B cell (primary cell): Measurements from ENCODE around the gene NOC4L. TPM values are rescaled to one million over a fixed set of nuclear protein-coding genes. Genes with fewer than 3 reads are reported as not detected.

ENCODE experiments used
- ATAC-seq: fragments of 200-7000 bp; cut with Tn5 transposase; one replicate; pipeline ENCODE4 v1.10.0; 2021; ENCODE audit warnings: low read depth, mild to moderate bottlenecking, moderate number of reproducible peaks, moderate library complexity
- CTCF ChIA-PET: fragments of 350-600 bp; sonication (Branson Sonifier 250); formaldehyde crosslinking; loops from one replicate; lab custom pipeline; 2021; ENCODE audit warnings: antibody characterized with exemption, inconsistent platforms; lab: Charles Lee
- POLR2A ChIA-PET: fragments of 350-600 bp; sonication (Branson Sonifier 250); formaldehyde crosslinking; loops from one replicate; lab custom pipeline; 2021; ENCODE audit warnings: antibody characterized with exemption; lab: Charles Lee
- DNase-seq: peaks from one replicate; pipeline ENCODE4 v3.0.0; 2013
- H2AFZ ChIP-seq: 2 replicates; pipeline ENCODE4 v1.6.1; 2012; ENCODE audit warnings: mild to moderate bottlenecking, low read depth, low read length; ENCODE audit not compliant: insufficient read depth, poor library complexity, severe bottlenecking
- H3K27ac ChIP-seq, 2 donors: 1 replicate in 1 of 2; 2 replicates in 1 of 2; pipeline ENCODE4 v1.5.1; 2012 to 2013; ENCODE audit warnings: low read length in 2 of 2, mild to moderate bottlenecking in 2 of 2, moderate library complexity in 1 of 2
- H3K27me3 ChIP-seq, 4 experiments: fragments of 200-600 bp in 1 of 4; sonication (generic) in 1 of 4; replicated peaks in 1 of 4; 1 replicate in 2 of 4; 2 replicates in 2 of 4; pipeline versions ENCODE4 v1.6.1 to v1.7.0; 2013 to 2016; ENCODE audit warnings: low read length in 3 of 4, mild to moderate bottlenecking in 2 of 4, mixed read lengths in 1 of 4, moderate library complexity in 1 of 4; ENCODE audit not compliant: insufficient read depth in 4 of 4, control insufficient read depth in 3 of 4; ENCODE audit errors: control extremely low read depth in 1 of 4
- H3K36me3 ChIP-seq, 2 experiments: replicated peaks in 1 of 2; 1 replicate in 1 of 2; 2 replicates in 1 of 2; pipeline versions ENCODE4 v1.6.1 to v1.7.1; 2013; ENCODE audit warnings: low read length in 1 of 2; ENCODE audit not compliant: insufficient read depth in 2 of 2, control insufficient read depth in 1 of 2; ENCODE audit errors: control extremely low read depth in 1 of 2, extremely low read depth in 1 of 2
- H3K4me1 ChIP-seq, 2 donors: fragments of 200-600 bp in 1 of 2; sonication (generic) in 1 of 2; 1 replicate in 1 of 2; 2 replicates in 1 of 2; pipeline versions ENCODE4 v1.5.1 to v1.6.1; 2013 to 2017; ENCODE audit warnings: low read length in 2 of 2; ENCODE audit not compliant: control insufficient read depth in 2 of 2, insufficient read depth in 2 of 2
- H3K4me2 ChIP-seq: replicated peaks from 2 replicates; pipeline ENCODE3; 2012; ENCODE audit warnings: mild to moderate bottlenecking, low read depth, low read length; ENCODE audit not compliant: poor library complexity, severe bottlenecking
- H3K4me3 ChIP-seq, 5 experiments: fragments of 200-600 bp in 1 of 5; sonication (generic) in 1 of 5; 1 replicate in 3 of 5; 2 replicates in 2 of 5; pipeline versions ENCODE4 v1.5.1 to v1.7.0; 2011 to 2016; ENCODE audit warnings: low read length in 4 of 5, mild to moderate bottlenecking in 4 of 5, low read depth in 2 of 5, control low read depth in 1 of 5, moderate library complexity in 1 of 5; ENCODE audit not compliant: insufficient read depth in 1 of 5; ENCODE audit errors: control extremely low read depth in 1 of 5, extremely low read depth in 1 of 5
- H3K79me2 ChIP-seq: fragments of 200-600 bp; sonication (generic); one replicate; pipeline ENCODE4 v1.6.0; 2016; ENCODE audit warnings: low read length; ENCODE audit not compliant: control insufficient read depth, insufficient read depth
- H3K9ac ChIP-seq: fragments of 200-600 bp; sonication (generic); 2 replicates; pipeline ENCODE4 v1.6.1; 2017; ENCODE audit warnings: mild to moderate bottlenecking, low read length, moderate library complexity
- H3K9me3 ChIP-seq, 3 donors: one replicate each; pipeline versions ENCODE4 v1.6.1 to v1.7.1; 2013; ENCODE audit warnings: low read length in 2 of 3; ENCODE audit not compliant: control insufficient read depth in 2 of 3, insufficient read depth in 1 of 3; ENCODE audit errors: control extremely low read depth in 1 of 3
- H4K20me1 ChIP-seq: 2 replicates; pipeline ENCODE4 v1.6.0; 2012; ENCODE audit warnings: mild to moderate bottlenecking, low read length; ENCODE audit not compliant: insufficient read depth, control insufficient read depth, poor library complexity, severe bottlenecking
- H3K27ac Mint-ChIP-seq: one replicate; pipeline ENCODE4 v1.8.0; 2021; ENCODE audit warnings: mixed read lengths
- H3K27me3 Mint-ChIP-seq: one replicate; pipeline ENCODE4 v1.8.0; 2021; ENCODE audit warnings: mixed read lengths
- H3K4me1 Mint-ChIP-seq: one replicate; pipeline ENCODE4 v1.8.0; 2021; ENCODE audit warnings: mixed read lengths
- H3K4me3 Mint-ChIP-seq: one replicate; pipeline ENCODE4 v1.8.0; 2021; ENCODE audit warnings: mixed read lengths
- H3K9me3 Mint-ChIP-seq: one replicate; pipeline ENCODE4 v1.8.0; 2022; ENCODE audit warnings: mixed read lengths; ENCODE audit not compliant: insufficient read depth
- EZH2 ChIP-seq: IDR thresholded peaks from 2 replicates; pipeline ENCODE4 v1.6.1; 2012; ENCODE audit warnings: borderline replicate concordance, low read depth, mild to moderate bottlenecking, moderate library complexity, low read length; ENCODE audit not compliant: insufficient read depth, poor library complexity, severe bottlenecking
- WGBS: methylation state at CpG from one replicate; pipeline ENCODE4 v1.1.5; 2013; ENCODE audit warnings: missing lambda C conversion rate; ENCODE audit not compliant: insufficient coverage; 5-methylcytosine and 5-hydroxymethylcytosine counted together
- intact Hi-C: fragments of 100-400 bp; cut with micrococcal nuclease; formaldehyde crosslinking; loops from one replicate; pipeline ENCODE4 v1.10.0; 2022
- polyA plus RNA-seq: library from polyadenylated mRNA; depleted of rRNA; stranded (reverse); fragments of >200 nt; gene quantifications from 2 replicates; pipeline ENCODE4 v1.2.3, GENCODE V29; 2012
- total RNA-seq, 2 donors: library from RNA; stranded (reverse); fragments of 120-200 nt in 1 of 2; gene quantifications; 1 replicate in 1 of 2; 2 replicates in 1 of 2; pipeline versions ENCODE4 v1.2.3 to v1.2.4, GENCODE V29; 2013 to 2022
- TF ChIP-seq, protein P1 (sequence below): fragments of 200-600 bp; IDR thresholded peaks from one replicate; pipeline ENCODE4 v1.8.0; 2022; ENCODE audit warnings: antibody characterized with exemption, mild to moderate bottlenecking

The NOC4L gene
- total and polyA plus RNA-seq, 2 donors (not counting 1 experiment from before 2014, with no cell fraction given): 13.1 to 21.9 TPM

- 94% methylated on average over 6 of the region's 6 CpGs for WGBS
- no peak overlapping the region for H3K27ac ChIP-seq
Observed at GRCh38 chr12:132165584-132165983, 21.3 kb downstream of the NOC4L start.

GRCh38 chr12:132166093-132166492, 21.8 kb downstream of the NOC4L start:
- Mint-ChIP-seq H3K27me3 (peaks cover 8% of the 10 kb centered on the region), H3K9me3 (no peaks in the 10 kb centered on the region), H3K27ac (no peak overlapping the region), H3K4me1 (no peaks in the 10 kb centered on the region), H3K4me3 (no peak overlapping the region)
- Histone ChIP-seq H4K20me1 (no peaks in the 10 kb centered on the region), H3K9ac (no peak overlapping the region), H2AFZ (no peak overlapping the region), H3K36me3 (no peaks in the 10 kb centered on the region), H3K27me3 (peaks cover 0 to 11% (median 0%) of the 10 kb centered on the region in 4 experiments), H3K9me3 (peaks cover 0 to 18% (median 0%) of the 10 kb centered on the region in 3 donors), H3K4me1 (no peaks in the 10 kb centered on the region), H3K4me3 (no peak overlapping the region), H3K79me2 (no peaks in the 10 kb centered on the region), H3K27ac (no peak overlapping the region), H3K4me2 (no peak overlapping the region)
- DNase-seq (no peak), ATAC-seq (no peak)
- TF ChIP-seq, protein P1, sequence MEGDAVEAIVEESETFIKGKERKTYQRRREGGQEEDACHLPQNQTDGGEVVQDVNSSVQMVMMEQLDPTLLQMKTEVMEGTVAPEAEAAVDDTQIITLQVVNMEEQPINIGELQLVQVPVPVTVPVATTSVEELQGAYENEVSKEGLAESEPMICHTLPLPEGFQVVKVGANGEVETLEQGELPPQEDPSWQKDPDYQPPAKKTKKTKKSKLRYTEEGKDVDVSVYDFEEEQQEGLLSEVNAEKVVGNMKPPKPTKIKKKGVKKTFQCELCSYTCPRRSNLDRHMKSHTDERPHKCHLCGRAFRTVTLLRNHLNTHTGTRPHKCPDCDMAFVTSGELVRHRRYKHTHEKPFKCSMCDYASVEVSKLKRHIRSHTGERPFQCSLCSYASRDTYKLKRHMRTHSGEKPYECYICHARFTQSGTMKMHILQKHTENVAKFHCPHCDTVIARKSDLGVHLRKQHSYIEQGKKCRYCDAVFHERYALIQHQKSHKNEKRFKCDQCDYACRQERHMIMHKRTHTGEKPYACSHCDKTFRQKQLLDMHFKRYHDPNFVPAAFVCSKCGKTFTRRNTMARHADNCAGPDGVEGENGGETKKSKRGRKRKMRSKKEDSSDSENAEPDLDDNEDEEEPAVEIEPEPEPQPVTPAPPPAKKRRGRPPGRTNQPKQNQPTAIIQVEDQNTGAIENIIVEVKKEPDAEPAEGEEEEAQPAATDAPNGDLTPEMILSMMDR: no peak
- no peak for TF ChIP-seq EZH2
- CTCF ChIA-PET: no interaction called here
- POLR2A ChIA-PET: no interaction called here
- intact Hi-C loops: no loop called here
- WGBS: 84% methylated on average over 2 of the region's 2 CpGs

More at GRCh38 chr12:132165584-132165983, 21.3 kb downstream of the NOC4L start:
- intact Hi-C loops: no loop called here
- POLR2A ChIA-PET: no interaction called here
- H3K4me1 ChIP-seq: no peaks in the 10 kb centered on the region
- no peak for ATAC-seq
- no peak overlapping the region for H2AFZ ChIP-seq
- no peak overlapping the region for H3K4me3 ChIP-seq
- peaks cover 3% of the 10 kb centered on the region for H3K27me3 Mint-ChIP-seq
- H3K36me3 ChIP-seq: no peaks in the 10 kb centered on the region
- no peak overlapping the region for H3K27ac Mint-ChIP-seq
- H3K9ac ChIP-seq: no peak overlapping the region
- H3K27me3 ChIP-seq: peaks cover 0 to 11% (median 0%) of the 10 kb centered on the region in 4 experiments
- no peaks in the 10 kb centered on the region for H3K4me1 Mint-ChIP-seq
- CTCF ChIA-PET: no interaction called here
- H3K9me3 Mint-ChIP-seq: no peaks in the 10 kb centered on the region
- no peak for DNase-seq
- no peaks in the 10 kb centered on the region for H3K79me2 ChIP-seq
- H4K20me1 ChIP-seq: no peaks in the 10 kb centered on the region
- H3K4me3 Mint-ChIP-seq: no peak overlapping the region
- H3K9me3 ChIP-seq: peaks cover 0 to 20% (median 0%) of the 10 kb centered on the region in 3 donors
- TF ChIP-seq, protein P1: no peak
- no peak for TF ChIP-seq EZH2
- no peak overlapping the region for H3K4me2 ChIP-seq
